Panc1 (cell line): Measurements from ENCODE around the gene UBE2Q1. TPM values are rescaled to one million over a fixed set of nuclear protein-coding genes. Genes with fewer than 3 reads are reported as not detected.

Experiments
- ATAC-seq: fragments of 200-7000 bp; cut with Tn5 transposase; 2 replicates; pipeline ENCODE4 v1.9.1; 2020; ENCODE audit warnings: mild to moderate bottlenecking, moderate library complexity
- BruUV-seq: library from RNA; stranded (reverse); fragments of 400-500 nt; replicated peaks from 2 replicates; lab custom pipeline; 2021; lab: Mats Ljungman, UMichigan
- CTCF ChIA-PET: fragments of 300-600 bp; sonication (Branson Sonifier 250); formaldehyde crosslinking; loops from one replicate; lab custom pipeline; 2022; ENCODE audit warnings: antibody characterized with exemption; lab: Charles Lee
- POLR2A ChIA-PET: fragments of 300-600 bp; sonication (Branson Sonifier 250); formaldehyde crosslinking; loops from one replicate; lab custom pipeline; 2022; ENCODE audit warnings: antibody characterized with exemption; lab: Charles Lee
- DNase-seq: peaks from one replicate; pipeline ENCODE4 v3.0.0-alpha.2; 2010; ENCODE audit warnings: low read depth, low spot score
- H3K27ac ChIP-seq: 2 replicates; pipeline ENCODE4 v1.5.1; 2011; ENCODE audit warnings: mild to moderate bottlenecking, low read length, inconsistent platforms
- H3K27me3 ChIP-seq: fragments of 200-500 bp; sonication (Bioruptor generic); 2 replicates; pipeline ENCODE4 v1.6.0; 2014; ENCODE audit warnings: low read length, inconsistent platforms; ENCODE audit not compliant: control insufficient read depth, insufficient read depth
- H3K36me3 ChIP-seq: fragments of 200-500 bp; sonication (Bioruptor generic); 2 replicates; pipeline ENCODE4 v1.5.1; 2014; ENCODE audit warnings: inconsistent platforms, mild to moderate bottlenecking, low read length, moderate library complexity; ENCODE audit not compliant: control insufficient read depth, insufficient read depth
- H3K4me1 ChIP-seq: 2 replicates; pipeline ENCODE4 v1.5.1; 2011; ENCODE audit warnings: inconsistent platforms, mild to moderate bottlenecking, low read length, moderate library complexity; ENCODE audit not compliant: control insufficient read depth, insufficient read depth
- H3K4me3 ChIP-seq, 2 experiments: 2 replicates each; pipeline ENCODE4 v1.5.1; 2011 to 2012; ENCODE audit warnings: low read depth in 2 of 2, low read length in 2 of 2, mild to moderate bottlenecking in 2 of 2, inconsistent platforms in 1 of 2, moderate library complexity in 1 of 2
- H3K9me3 ChIP-seq: fragments of 200-500 bp; sonication (Bioruptor generic); 2 replicates; pipeline ENCODE4 v1.5.1; 2014; ENCODE audit warnings: low read depth, mild to moderate bottlenecking, inconsistent platforms, low read length, moderate library complexity; ENCODE audit not compliant: control insufficient read depth, insufficient read depth
- POLR2AphosphoS5 ChIP-seq: IDR thresholded peaks from 2 replicates; pipeline ENCODE4 v1.6.1; 2012; ENCODE audit warnings: mild to moderate bottlenecking, low read depth, low read length, moderate library complexity
- SIN3A ChIP-seq: IDR thresholded peaks from 2 replicates; pipeline ENCODE4 v1.6.1; 2012; ENCODE audit warnings: low read depth, mild to moderate bottlenecking, low read length, moderate library complexity, borderline replicate concordance; ENCODE audit not compliant: insufficient read depth
- TCF7L2 ChIP-seq: IDR thresholded peaks from 2 replicates; pipeline ENCODE4 v1.6.1; 2011; ENCODE audit warnings: mild to moderate bottlenecking, low read depth, low read length, inconsistent platforms
- in situ Hi-C: cut with HindIII; loops from 2 replicates; pipeline ENCODE4 v1.10.0; 2016; ENCODE audit warnings: low sequenced_read_pairs, low pct_unique_long_range_greater_than_20kb
- intact Hi-C: fragments of 100-400 bp; cut with micrococcal nuclease; formaldehyde crosslinking; loops from one replicate; pipeline ENCODE4 v1.10.0; 2022; ENCODE audit not compliant: unreplicated experiment
- total RNA-seq: library from RNA; stranded (reverse); gene quantifications from one replicate; pipeline ENCODE4 v1.2.1, GENCODE V29; 2021; ENCODE audit not compliant: unreplicated experiment
- TF ChIP-seq, protein P1 (sequence below), 2 experiments: IDR thresholded peaks; 2 replicates each; pipeline ENCODE4 v1.6.1; 2011 to 2012; ENCODE audit warnings: low read depth in 2 of 2, control low read depth in 1 of 2, low read length in 1 of 2, mild to moderate bottlenecking in 1 of 2, moderate library complexity in 1 of 2; ENCODE audit not compliant: insufficient read depth in 1 of 2
- TF ChIP-seq, protein P2 (sequence below): fragments of 450-650 bp; IDR thresholded peaks from 2 replicates; pipeline ENCODE4 v1.5.1; 2017; ENCODE audit warnings: mild to moderate bottlenecking

The UBE2Q1 gene
- total RNA-seq, 1 experiment from 2014 or later = 96.0 TPM

DNA sequence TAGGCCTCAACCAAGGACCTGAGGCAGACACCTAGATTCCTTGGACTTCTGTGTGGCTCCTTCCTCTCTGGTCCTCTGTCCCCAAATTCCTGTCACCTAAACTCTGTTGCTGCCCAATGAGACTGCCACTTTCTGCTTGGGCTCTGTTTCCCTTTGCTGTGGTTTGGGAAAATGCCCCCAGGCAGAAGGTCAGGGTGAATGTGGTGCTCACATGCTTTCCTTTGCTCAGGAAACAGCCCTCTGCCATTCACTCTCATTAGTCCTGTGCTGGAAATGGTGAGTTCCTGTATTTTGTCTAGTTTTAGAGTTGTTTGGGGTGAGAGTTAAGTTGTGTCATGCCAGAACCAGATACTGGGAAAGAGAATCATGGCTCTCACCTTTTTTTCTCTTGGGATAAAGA, 33.6 kb downstream of the UBE2Q1 start:
- ChIA-PET POLR2A (no interaction called here), CTCF (no interaction called here)
- Histone ChIP-seq H3K4me1 (no peaks in the 10 kb centered on the region), H3K4me3 (no peak overlapping the region), H3K36me3 (no peaks in the 10 kb centered on the region), H3K9me3 (no peaks in the 10 kb centered on the region), H3K27ac (no peak overlapping the region), H3K27me3 (no peaks in the 10 kb centered on the region)
- intact Hi-C loops (no loop called here), in situ Hi-C loops (no loop called here)
- no TSS peak for BruUV-seq
- no peak for ATAC-seq
- no peak for DNase-seq
- TF ChIP-seq, protein P1, sequence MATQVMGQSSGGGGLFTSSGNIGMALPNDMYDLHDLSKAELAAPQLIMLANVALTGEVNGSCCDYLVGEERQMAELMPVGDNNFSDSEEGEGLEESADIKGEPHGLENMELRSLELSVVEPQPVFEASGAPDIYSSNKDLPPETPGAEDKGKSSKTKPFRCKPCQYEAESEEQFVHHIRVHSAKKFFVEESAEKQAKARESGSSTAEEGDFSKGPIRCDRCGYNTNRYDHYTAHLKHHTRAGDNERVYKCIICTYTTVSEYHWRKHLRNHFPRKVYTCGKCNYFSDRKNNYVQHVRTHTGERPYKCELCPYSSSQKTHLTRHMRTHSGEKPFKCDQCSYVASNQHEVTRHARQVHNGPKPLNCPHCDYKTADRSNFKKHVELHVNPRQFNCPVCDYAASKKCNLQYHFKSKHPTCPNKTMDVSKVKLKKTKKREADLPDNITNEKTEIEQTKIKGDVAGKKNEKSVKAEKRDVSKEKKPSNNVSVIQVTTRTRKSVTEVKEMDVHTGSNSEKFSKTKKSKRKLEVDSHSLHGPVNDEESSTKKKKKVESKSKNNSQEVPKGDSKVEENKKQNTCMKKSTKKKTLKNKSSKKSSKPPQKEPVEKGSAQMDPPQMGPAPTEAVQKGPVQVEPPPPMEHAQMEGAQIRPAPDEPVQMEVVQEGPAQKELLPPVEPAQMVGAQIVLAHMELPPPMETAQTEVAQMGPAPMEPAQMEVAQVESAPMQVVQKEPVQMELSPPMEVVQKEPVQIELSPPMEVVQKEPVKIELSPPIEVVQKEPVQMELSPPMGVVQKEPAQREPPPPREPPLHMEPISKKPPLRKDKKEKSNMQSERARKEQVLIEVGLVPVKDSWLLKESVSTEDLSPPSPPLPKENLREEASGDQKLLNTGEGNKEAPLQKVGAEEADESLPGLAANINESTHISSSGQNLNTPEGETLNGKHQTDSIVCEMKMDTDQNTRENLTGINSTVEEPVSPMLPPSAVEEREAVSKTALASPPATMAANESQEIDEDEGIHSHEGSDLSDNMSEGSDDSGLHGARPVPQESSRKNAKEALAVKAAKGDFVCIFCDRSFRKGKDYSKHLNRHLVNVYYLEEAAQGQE (IDR thresholded peaks at IDR 0.05; ENCODE audit: insufficient read depth in 1 of 2, low read depth in 2 of 2, low read length in 1 of 2) = no peak
- TF ChIP-seq SIN3A = no peak
- TF ChIP-seq TCF7L2 = no peak
- TF ChIP-seq POLR2AphosphoS5 = no peak
- TF ChIP-seq, protein P2, sequence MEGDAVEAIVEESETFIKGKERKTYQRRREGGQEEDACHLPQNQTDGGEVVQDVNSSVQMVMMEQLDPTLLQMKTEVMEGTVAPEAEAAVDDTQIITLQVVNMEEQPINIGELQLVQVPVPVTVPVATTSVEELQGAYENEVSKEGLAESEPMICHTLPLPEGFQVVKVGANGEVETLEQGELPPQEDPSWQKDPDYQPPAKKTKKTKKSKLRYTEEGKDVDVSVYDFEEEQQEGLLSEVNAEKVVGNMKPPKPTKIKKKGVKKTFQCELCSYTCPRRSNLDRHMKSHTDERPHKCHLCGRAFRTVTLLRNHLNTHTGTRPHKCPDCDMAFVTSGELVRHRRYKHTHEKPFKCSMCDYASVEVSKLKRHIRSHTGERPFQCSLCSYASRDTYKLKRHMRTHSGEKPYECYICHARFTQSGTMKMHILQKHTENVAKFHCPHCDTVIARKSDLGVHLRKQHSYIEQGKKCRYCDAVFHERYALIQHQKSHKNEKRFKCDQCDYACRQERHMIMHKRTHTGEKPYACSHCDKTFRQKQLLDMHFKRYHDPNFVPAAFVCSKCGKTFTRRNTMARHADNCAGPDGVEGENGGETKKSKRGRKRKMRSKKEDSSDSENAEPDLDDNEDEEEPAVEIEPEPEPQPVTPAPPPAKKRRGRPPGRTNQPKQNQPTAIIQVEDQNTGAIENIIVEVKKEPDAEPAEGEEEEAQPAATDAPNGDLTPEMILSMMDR = no peak

- ATAC-seq (no peak), DNase-seq (no peak)
- intact Hi-C loops (no loop called here), in situ Hi-C loops (no loop called here)
- Histone ChIP-seq H3K27ac (no peak overlapping the region), H3K4me1 (no peaks in the 10 kb centered on the region), H3K27me3 (no peaks in the 10 kb centered on the region), H3K36me3 (no peaks in the 10 kb centered on the region), H3K9me3 (no peaks in the 10 kb centered on the region), H3K4me3 (no peak overlapping the region)
- no TSS peak for BruUV-seq
- TF ChIP-seq POLR2AphosphoS5 (no peak), TCF7L2 (no peak), SIN3A (no peak)
- TF ChIP-seq, protein P1 (IDR thresholded peaks at IDR 0.05; ENCODE audit: insufficient read depth in 1 of 2, low read depth in 2 of 2, low read length in 1 of 2) = no peak
- TF ChIP-seq, protein P2 = no peak
- POLR2A ChIA-PET = interaction anchor here (0.6 kb wide), 1 partner anchor 166 kb away, joined by 5 read pairs; no protein-coding TSS in a partner anchor
- CTCF ChIA-PET = no interaction called here
Measured at GRCh38 chr1:154521695-154522094, 36.8 kb downstream of the UBE2Q1 start.
